SK-N-SH (cell line): Measurements from ENCODE around the gene ALG11.

Source experiments
- ELF1 ChIP-seq: IDR thresholded peaks from 2 replicates; pipeline ENCODE4 v1.4.0; 2012
- EP300 ChIP-seq, 2 experiments: IDR thresholded peaks; 2 replicates each; pipeline versions ENCODE4 v1.4.0 to v1.6.1; 2012; ENCODE audit warnings: borderline replicate concordance in 1 of 2, low read depth in 1 of 2, low read length in 1 of 2
- GATA2 ChIP-seq: sonication (generic); formaldehyde crosslinking; IDR thresholded peaks from 2 replicates; pipeline ENCODE4 v1.5.0; 2020; ENCODE audit warnings: mild to moderate bottlenecking, missing genetic modification reagents
- JUND ChIP-seq: IDR thresholded peaks from 2 replicates; pipeline ENCODE4 v1.4.0; 2012
- MEF2A ChIP-seq: IDR thresholded peaks from 2 replicates; pipeline ENCODE4 v1.4.0; 2012; ENCODE audit warnings: low read depth, borderline replicate concordance
- NFIC ChIP-seq: IDR thresholded peaks from 2 replicates; pipeline ENCODE4 v1.4.0; 2012; ENCODE audit warnings: borderline replicate concordance
- POLR2AphosphoS5 ChIP-seq: IDR thresholded peaks from 2 replicates; pipeline ENCODE4 v1.6.1; 2012; ENCODE audit warnings: low read depth, low read length
- RCOR1 ChIP-seq: fragments of 150-350 bp; IDR thresholded peaks from 2 replicates; pipeline ENCODE4 v1.6.1; 2017; ENCODE audit warnings: antibody characterized with exemption, low read length
- RFX5 ChIP-seq: IDR thresholded peaks from 2 replicates; pipeline ENCODE4 v1.6.1; 2012; ENCODE audit warnings: mild to moderate bottlenecking, improper control_type of control experiment, low read length
- TAF1 ChIP-seq: IDR thresholded peaks from 2 replicates; pipeline ENCODE4 v1.6.1; 2012; ENCODE audit warnings: low read depth, mild to moderate bottlenecking, low read length, moderate library complexity, borderline replicate concordance
- TF ChIP-seq, protein P1 (sequence below): fragments of 200-600 bp; sonication (generic); IDR thresholded peaks from 2 replicates; pipeline ENCODE4 v1.6.1; 2017; ENCODE audit warnings: antibody characterized with exemption, mild to moderate bottlenecking, moderate library complexity
- TF ChIP-seq, protein P2 (sequence below): fragments of 150-350 bp; IDR thresholded peaks from 2 replicates; pipeline ENCODE4 v1.6.1; 2017; ENCODE audit warnings: antibody characterized with exemption, low read length, low read depth, borderline replicate concordance
- TF ChIP-seq, protein P3 (sequence below): IDR thresholded peaks from 2 replicates; pipeline ENCODE4 v1.4.0; 2012; ENCODE audit warnings: low read depth
- TF ChIP-seq, protein P4 (sequence below): IDR thresholded peaks from 2 replicates; pipeline ENCODE4 v1.6.1; 2012; ENCODE audit warnings: mild to moderate bottlenecking, low read depth, low read length, moderate library complexity

DNA sequence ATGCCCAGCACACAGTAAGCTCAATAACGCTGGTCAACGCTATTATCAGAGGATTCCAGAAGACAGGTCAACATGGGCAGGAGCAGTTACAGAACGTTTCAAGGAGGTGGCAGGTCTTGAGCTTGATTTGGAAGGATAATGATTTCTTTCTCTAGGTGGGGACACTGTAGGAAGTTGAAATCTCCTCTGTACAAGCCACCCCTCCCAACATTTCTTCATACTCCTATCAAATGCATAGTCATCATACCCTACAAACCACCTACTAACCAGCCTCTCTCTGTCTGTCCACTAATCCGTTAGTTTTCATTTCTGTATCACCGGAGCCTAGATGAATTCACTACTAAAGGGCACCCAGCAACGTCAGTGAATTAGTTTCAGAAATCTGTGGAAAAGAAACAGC, 2.3 kb upstream of the ALG11 start:
- no peak for TF ChIP-seq EP300 (IDR thresholded peaks at IDR 0.05; ENCODE audit: borderline replicate concordance in 1 of 2, low read depth in 1 of 2, low read length in 1 of 2)
- TF ChIP-seq, protein P1, sequence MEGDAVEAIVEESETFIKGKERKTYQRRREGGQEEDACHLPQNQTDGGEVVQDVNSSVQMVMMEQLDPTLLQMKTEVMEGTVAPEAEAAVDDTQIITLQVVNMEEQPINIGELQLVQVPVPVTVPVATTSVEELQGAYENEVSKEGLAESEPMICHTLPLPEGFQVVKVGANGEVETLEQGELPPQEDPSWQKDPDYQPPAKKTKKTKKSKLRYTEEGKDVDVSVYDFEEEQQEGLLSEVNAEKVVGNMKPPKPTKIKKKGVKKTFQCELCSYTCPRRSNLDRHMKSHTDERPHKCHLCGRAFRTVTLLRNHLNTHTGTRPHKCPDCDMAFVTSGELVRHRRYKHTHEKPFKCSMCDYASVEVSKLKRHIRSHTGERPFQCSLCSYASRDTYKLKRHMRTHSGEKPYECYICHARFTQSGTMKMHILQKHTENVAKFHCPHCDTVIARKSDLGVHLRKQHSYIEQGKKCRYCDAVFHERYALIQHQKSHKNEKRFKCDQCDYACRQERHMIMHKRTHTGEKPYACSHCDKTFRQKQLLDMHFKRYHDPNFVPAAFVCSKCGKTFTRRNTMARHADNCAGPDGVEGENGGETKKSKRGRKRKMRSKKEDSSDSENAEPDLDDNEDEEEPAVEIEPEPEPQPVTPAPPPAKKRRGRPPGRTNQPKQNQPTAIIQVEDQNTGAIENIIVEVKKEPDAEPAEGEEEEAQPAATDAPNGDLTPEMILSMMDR = no peak
- TF ChIP-seq ELF1 = no peak
- TF ChIP-seq JUND = no peak
- TF ChIP-seq, protein P2, sequence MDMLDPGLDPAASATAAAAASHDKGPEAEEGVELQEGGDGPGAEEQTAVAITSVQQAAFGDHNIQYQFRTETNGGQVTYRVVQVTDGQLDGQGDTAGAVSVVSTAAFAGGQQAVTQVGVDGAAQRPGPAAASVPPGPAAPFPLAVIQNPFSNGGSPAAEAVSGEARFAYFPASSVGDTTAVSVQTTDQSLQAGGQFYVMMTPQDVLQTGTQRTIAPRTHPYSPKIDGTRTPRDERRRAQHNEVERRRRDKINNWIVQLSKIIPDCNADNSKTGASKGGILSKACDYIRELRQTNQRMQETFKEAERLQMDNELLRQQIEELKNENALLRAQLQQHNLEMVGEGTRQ = no peak
- TF ChIP-seq, protein P3, sequence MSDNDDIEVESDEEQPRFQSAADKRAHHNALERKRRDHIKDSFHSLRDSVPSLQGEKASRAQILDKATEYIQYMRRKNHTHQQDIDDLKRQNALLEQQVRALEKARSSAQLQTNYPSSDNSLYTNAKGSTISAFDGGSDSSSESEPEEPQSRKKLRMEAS = no peak
- TF ChIP-seq, protein P4, sequence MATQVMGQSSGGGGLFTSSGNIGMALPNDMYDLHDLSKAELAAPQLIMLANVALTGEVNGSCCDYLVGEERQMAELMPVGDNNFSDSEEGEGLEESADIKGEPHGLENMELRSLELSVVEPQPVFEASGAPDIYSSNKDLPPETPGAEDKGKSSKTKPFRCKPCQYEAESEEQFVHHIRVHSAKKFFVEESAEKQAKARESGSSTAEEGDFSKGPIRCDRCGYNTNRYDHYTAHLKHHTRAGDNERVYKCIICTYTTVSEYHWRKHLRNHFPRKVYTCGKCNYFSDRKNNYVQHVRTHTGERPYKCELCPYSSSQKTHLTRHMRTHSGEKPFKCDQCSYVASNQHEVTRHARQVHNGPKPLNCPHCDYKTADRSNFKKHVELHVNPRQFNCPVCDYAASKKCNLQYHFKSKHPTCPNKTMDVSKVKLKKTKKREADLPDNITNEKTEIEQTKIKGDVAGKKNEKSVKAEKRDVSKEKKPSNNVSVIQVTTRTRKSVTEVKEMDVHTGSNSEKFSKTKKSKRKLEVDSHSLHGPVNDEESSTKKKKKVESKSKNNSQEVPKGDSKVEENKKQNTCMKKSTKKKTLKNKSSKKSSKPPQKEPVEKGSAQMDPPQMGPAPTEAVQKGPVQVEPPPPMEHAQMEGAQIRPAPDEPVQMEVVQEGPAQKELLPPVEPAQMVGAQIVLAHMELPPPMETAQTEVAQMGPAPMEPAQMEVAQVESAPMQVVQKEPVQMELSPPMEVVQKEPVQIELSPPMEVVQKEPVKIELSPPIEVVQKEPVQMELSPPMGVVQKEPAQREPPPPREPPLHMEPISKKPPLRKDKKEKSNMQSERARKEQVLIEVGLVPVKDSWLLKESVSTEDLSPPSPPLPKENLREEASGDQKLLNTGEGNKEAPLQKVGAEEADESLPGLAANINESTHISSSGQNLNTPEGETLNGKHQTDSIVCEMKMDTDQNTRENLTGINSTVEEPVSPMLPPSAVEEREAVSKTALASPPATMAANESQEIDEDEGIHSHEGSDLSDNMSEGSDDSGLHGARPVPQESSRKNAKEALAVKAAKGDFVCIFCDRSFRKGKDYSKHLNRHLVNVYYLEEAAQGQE = no peak
- no peak for TF ChIP-seq RFX5
- no peak for TF ChIP-seq NFIC
- TF ChIP-seq POLR2AphosphoS5 = no peak
- no peak for TF ChIP-seq TAF1
- no peak for TF ChIP-seq GATA2 (CRISPR knock-in tag)
- no peak for TF ChIP-seq MEF2A
- no peak for TF ChIP-seq RCOR1
